Heart left ventricle (tissue), 13 donors: ENCODE measurements around the gene RSRP1.

Experiments used
- CTCF ChIP-seq, 12 donors: fragments of 200-600 bp; sonication (generic) in 4 of 12; IDR thresholded peaks; one replicate each; pipeline versions ENCODE4 v1.5.0 to v1.8.0; 2018 to 2022; ENCODE audit warnings: antibody characterized with exemption in 12 of 12, mild to moderate bottlenecking in 5 of 12
- POLR2A ChIP-seq, 2 donors: fragments of 450-650 bp; IDR thresholded peaks; one replicate each; pipeline ENCODE4 v1.6.1; 2017; ENCODE audit warnings: antibody characterized with exemption in 2 of 2, mild to moderate bottlenecking in 2 of 2, moderate library complexity in 2 of 2
- donor health status: ischemic (EF 13 %, LVEDD 7.1; RV severe dilation, severe dysfunction).
- donor health status: DM: no; HTN: yes; CAD: no.
- donor health status: DM: no; HTN: no; CAD: no.
- donor health status: ischemic (EF 25% LVEDD 6.9; RV normal size, moderate dysfunction).
- donor health status: ischemic (EF 25% LVEDD 5.7; RV mildly dilated, moderate dysfunction).
- donor health status: ischemic (EF 35%, LVEDD 5.7; RV mildly dilated, moderate dysfunction).
- donor health status: nonischemic (EF 11% LVEDD 7.7; RV severe dilation, severe dysfunction).
- donor health status: DM: yes; HTN: yes; CAD: no.
- donor health status: PGD.
- donor health status: ischemic (EF 29% LVEDD 5.4; RV normal size, mild dysfunction).
- donor health status: nonischemic (EF 23%, LVEDD 6.1; RV moderate dilation, normal function).

- TF ChIP-seq CTCF (IDR thresholded peaks at IDR 0.05) (no peak), POLR2A (IDR thresholded peaks at IDR 0.05) (no peak)
Observed at GRCh38 chr1:25253911-25254310, 6.7 kb upstream of the RSRP1 start.
